ENCODE measurements around the gene PALB2.

PALB2 gene

DNA sequence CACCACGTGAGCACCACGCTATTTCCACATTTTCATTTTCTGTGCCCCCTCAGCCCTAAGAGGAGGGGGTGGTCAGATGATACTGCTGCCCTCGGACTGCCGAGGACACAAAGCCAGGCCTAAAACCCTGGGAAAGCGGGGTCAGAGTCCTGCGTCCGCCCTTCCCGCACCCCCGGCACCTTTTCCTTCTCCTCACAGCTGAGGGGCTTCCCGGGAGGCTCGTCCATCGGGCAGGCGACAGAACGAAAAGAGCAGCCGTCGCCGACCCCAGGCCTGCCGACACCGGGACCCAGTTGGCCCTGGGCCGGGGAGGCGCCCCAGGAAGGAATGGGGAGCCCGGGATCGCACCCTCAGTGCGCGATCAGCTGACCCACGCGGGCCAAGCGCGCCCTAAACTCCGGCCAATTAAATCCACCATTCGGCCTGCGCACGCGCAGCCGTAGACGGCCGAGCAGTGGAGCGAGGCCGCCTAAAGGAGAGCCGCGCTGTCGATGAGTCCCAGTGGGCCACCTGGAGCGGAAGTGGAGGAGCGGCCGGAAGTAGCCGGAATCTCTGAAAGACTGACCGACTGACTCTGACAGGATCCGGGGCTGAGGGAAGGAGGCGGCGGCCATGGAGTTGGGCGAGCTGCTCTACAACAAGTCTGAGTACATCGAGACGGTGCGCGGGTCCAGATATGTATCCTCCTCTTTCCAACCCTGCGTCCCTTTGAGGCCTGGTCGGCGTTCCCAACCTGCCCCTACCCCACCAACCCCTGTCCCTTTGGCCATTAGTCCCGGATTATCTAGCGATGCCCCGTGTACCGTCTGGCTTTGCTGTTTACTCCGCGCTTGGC is at the start of gene PALB2, which contains the start of gene DCTN5:
Gene PALB2, minus strand, starts transcription at position 380 of the 835 bp plus-strand sequence. Its CDS starts 153 bp downstream, at position 227.
Gene DCTN5, plus strand, starts transcription at position 536 of the 835 bp plus-strand sequence. Its CDS starts 77 bp downstream, at position 613.
- DNase-seq (ENCODE audit: low spot score), result peak; percentile 86

DNA sequence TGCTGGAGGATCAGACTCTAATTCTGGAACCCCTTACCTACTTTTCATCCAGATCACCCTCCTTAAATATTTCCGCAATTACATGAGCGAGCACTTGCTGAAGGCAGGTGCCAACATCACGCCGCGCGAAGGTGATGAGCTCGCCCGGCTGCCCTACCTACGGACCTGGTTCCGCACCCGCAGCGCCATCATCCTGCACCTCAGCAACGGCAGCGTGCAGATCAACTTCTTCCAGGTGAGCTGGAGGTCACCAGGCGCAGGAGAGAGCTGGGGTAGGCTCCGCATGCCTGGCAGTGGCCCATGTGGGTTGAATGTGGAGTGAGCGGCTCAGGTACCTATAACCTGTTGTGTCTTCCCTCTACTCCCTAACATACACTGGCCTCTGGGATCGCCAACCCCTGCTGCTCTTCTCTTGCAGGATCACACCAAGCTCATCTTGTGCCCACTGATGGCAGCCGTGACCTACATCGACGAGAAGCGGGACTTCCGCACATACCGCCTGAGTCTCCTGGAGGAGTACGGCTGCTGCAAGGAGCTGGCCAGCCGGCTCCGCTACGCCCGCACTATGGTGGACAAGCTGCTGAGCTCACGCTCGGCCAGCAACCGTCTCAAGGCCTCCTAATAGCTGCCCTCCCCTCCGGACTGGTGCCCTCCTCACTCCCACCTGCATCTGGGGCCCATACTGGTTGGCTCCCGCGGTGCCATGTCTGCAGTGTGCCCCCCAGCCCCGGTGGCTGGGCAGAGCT is 48.5 kb upstream of the PALB2 start:
- DNase-seq (ENCODE audit: low spot score), result no peak

DNA sequence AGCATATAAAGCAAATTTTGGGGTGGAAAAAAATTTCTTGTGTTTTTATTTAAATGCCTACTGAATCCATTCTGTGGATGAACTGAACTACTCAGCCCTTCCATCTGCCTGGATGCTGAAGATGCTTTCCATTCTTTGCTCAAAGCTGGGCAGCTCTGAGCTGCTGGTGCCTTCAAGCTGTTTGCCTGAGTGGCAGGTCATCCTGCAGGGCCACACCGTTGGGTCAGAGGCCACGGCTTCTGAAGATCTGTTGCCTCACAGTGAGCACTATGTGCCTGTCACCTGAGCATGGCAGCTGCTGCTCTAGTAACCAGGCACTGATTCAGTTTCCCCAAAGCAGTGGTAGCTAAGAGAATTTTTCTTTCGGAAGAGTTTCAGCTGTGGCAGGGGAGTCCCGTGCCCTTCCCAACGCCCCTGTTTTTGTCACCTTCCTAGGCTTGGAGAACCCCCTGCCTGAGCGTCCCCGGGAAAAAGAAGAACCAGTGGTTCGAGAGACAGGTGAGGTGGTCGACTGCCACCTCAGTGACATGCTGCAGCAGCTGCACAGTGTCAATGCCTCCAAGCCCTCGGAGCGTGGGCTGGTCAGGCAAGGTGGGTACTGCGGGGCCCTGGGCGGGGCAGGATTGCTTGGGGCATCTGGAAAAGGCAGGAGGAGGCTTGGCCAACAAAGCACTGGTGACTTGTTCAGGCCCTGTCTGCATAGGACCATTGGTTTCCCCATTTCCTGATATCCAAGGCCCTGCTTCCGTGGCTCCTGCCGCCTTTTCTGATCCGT is 46.1 kb upstream of the PALB2 start:
- DNase-seq (ENCODE audit: low spot score), result no peak

DNA sequence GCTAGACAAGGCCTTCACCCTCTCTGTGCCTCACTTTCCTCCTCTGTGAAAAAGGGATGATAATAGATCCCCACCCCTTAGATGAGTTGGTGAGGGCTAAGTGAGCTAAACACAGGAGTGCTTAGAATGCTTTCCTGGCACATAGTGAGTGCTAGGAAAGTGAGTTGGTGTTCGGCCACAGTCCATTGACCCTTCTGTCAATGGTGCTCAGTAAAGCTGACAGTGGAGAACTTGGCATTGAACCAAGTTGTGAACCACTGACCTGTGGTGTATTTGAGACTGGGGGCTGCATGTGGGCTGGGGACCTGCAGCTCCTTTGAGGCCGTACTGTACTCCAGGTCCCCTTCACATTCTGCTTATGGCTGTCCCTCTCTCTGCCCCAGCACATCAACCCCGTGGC is 42.4 kb upstream of the PALB2 start:
- no peak for DNase-seq (ENCODE audit: low spot score)

DNA sequence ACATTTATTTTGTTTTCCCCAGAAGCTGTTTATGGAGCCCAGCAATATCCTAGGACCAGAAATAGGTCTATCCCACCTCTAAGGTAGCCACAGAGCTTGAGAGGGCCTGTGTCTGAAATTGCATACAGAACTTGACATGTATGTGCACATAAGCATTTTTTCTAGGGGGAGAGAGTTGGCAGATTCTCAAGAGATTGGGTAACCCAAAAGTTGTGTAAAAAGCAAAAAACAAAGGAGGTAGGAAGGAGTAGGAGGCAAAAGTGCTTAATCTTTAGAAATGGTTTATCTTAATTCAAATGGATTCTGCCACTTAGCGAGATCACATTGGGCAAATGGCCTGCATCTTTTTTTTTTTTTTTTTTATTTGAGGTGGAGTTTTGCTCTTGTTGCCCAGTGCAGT is 41.1 kb upstream of the PALB2 start:
- DNase-seq (ENCODE audit: low spot score), result no peak

GRCh38 chr16:23679986-23680336 is 38.9 kb upstream of the PALB2 start:
- DNase-seq (ENCODE audit: low spot score), result no peak

- peak; percentile 60 for DNase-seq (ENCODE audit: low spot score)
These were observed 38.3 kb upstream of the PALB2 start for GRCh38 chr16:23679274-23679985.

DNA sequence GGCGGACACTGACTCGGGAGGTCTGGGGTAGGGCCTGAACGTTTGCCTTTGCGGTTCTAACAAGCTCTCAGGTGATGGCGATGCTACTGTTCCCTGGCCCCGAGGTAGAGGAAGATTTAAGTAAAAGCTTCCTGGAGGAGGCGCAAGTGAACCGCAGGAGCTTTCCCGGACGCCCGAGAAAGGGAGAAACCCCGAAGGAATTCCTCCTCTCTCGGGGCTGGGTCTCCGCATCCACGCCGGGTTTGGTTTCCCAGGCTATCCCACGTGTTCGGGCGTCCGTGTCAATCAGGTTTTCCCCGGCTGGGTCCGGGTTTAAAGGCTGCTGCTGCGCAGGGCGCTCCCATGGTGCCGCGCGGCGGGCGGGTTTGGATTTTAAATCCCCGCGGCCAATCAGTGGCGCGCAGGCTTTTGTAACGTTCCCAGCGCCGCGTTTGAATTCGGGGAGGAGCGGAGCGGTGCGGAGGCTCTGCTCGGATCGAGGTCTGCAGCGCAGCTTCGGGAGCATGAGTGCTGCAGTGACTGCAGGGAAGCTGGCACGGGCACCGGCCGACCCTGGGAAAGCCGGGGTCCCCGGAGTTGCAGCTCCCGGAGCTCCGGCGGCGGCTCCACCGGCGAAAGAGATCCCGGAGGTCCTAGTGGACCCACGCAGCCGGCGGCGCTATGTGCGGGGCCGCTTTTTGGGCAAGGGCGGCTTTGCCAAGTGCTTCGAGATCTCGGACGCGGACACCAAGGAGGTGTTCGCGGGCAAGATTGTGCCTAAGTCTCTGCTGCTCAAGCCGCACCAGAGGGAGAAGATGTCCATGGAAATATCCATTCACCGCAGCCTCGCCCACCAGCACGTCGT is 37.5 kb upstream of the PALB2 start, which contains the start of gene PLK1:
Gene PLK1, plus strand, starts transcription at position 460 of the 844 bp plus-strand sequence. Its CDS starts 44 bp downstream, at position 504.
- peak; percentile 95 for DNase-seq (ENCODE audit: low spot score)

DNA sequence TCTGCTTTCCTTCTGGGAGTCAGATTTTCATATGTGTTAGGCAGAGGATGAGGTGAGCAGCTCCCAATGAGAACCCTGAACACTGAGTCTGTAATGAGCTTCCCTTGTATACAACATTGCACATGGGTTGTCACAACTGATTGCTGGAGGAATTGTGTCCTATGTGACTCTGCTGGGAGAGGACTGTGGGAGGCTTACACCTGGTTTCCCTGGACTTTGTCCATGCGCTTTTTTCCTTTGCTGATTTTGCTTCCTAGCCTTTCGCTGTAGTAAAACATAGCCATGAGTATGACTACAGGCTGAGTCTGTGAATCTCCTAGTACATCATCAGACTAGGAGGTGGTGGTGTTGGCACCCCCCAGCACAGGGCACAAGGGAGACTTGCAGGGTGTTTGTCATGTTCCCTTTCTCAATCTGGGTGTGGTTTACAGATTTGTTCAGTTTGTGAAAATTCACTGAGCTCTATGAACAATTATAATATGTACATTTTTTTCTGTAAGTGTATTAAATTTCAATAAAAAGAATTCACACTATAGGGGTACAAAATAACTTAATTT is 35.9 kb upstream of the PALB2 start:
- no peak for DNase-seq (ENCODE audit: low spot score)

GRCh38 chr16:23673971-23674614 is 33.0 kb upstream of the PALB2 start:
- no peak for DNase-seq (ENCODE audit: low spot score)

DNA sequence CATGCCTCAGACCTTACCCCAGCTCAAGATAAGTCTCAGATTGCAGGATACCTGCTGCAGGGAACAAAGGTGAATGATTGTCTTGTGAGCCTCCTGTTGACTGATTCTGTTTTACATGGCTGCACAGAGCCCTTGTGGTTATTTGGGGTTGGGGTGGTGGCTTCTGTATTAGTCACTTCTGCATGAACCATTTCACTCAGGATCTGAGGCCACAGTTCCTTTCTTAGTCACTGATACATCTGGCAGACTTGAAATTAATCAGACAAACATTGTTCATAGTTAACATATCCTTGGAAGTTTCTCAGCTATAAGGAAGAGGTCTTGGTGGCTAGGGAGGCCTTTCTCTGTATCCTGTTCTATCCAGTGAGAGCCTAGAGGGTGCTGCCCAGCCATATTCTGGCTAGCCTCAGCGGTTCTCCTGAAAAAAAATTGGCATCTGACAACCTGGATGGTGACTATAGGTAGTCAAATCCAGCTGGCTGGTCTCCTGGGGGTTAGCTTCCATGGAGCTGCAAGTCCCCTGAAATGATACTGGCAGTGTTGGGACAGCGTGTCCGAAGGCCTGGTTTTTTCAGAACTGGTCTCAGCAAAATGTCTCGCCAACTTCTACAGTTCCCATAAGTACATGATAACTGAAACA is 29.1 kb upstream of the PALB2 start:
- no peak for DNase-seq (ENCODE audit: low spot score)

GRCh38 chr16:23668873-23669272 is 27.8 kb upstream of the PALB2 start:
- DNase-seq (ENCODE audit: low spot score), result no peak

DNA sequence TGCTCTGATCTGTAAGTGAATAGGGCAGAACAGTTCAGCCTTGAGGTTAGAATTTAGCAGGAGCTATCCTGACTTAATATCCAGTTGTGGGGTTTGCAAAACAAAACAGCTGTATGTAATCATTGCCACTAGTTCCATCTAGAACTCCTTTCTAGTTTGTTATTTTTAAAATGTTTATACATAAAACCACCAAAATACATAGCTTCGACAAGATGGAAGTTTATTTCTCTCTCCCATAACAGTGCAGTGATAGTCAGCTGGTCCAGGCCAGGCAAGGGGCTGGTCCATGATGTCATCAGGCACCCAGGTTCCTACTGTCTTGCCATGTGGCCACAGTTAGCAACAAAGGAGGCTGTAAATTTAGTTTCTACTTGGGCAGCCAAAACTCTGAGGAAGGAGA is 27.1 kb upstream of the PALB2 start:
- no peak for DNase-seq (ENCODE audit: low spot score)

DNA sequence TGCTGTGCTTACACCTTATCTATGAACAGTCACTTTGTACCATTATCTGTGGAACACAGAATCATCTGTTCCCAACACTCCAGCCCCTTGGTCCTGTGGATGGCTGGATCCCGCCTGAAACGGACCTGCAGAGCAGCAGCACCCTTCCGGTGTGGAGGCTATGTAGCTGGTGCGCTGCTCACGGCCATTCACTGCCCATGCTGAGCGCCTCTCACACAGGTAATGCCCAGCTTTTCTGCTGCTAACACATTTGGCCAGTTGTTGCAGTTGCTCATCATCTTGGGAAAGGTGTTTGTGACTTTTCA is 26.2 kb upstream of the PALB2 start:
- no peak for DNase-seq (ENCODE audit: low spot score)

- no peak for DNase-seq (ENCODE audit: low spot score)
These were observed 25.7 kb upstream of the PALB2 start for GRCh38 chr16:23666571-23667354.

GRCh38 chr16:23663918-23664317 is 22.8 kb upstream of the PALB2 start:
- no peak for DNase-seq (ENCODE audit: low spot score)

DNA sequence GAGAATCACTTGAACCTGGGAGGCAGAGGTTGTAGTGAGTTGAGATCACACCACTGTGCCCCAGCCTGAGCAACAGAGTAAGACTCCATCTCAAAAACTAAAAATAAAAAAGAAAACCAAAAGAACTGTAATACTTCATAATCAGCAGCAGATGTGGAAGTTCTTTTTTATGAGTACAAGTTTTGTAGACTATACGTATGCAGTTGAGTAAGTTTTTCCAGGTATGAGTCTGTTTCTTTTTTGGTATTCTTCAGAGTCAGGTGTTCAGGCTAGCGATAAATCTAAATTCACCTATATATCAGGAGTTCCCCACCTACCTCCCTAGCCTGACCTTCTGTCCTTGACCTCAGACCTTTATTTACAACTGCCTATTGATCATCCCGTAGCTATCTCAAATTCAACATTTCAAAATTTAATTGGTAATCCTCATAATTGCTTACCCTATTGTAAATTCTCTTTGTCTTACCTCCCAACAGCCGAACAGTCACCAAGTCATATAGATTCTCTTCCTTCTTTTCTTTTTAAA is 10.9 kb upstream of the PALB2 start:
- DNase-seq (ENCODE audit: low spot score), result no peak

DNA sequence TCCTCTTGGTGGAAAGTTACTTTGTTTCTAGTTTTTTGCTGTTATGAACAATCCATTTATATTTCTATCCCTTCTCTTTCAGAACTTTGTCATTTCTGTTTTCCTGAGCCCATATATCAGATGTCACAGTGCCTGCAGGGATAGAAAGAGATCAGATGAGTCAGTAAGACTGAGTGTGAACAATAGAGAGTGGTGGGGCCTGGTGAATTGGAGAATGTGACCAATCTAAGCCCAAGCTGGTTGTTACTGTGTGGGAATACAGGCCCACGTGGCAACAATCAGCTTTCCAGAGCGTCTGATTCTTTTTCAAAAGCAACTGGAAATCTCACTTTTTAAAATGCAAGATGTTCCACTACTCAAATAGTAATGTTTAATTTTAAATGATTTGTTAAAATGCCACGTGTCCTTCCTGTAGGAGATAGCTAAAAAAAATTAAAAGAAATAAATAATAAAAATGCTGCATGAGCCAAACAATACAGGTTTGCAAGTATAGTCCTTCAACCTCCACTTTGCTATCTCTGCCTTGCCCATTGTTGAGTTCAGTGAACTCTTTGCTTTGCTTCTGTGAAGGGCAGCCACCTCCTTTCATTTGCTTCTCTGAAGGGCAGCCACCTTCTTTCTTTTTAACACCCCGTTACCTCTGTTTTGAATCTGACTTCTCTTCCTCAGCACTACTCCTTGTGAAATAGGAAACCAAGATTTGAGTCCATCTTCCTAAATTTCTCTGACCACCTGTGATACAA is 9.7 kb upstream of the PALB2 start:
- DNase-seq (ENCODE audit: low spot score), result no peak

Measured in ecto neural progenitor cell (in vitro differentiated cells).